GM12875 (cell line): ENCODE data around the gene GSKIP.
"Not testable (repeated sequence)": the region's sequence is repeated elsewhere in the genome, so short reads cannot be mapped to it uniquely, and the experiment has no call there.

Source experiments
- H3K4me3 ChIP-seq: one replicate; pipeline ENCODE4 v1.5.1; 2011; ENCODE audit warnings: low read depth, low read length, control low read depth
- TF ChIP-seq, protein P1 (sequence below): IDR thresholded peaks from 2 replicates; pipeline ENCODE4 v1.5.1; 2011; ENCODE audit warnings: low read depth, mild to moderate bottlenecking, control low read depth, inconsistent platforms, low read length, moderate library complexity, borderline replicate concordance; ENCODE audit not compliant: insufficient read depth

The GSKIP gene

DNA sequence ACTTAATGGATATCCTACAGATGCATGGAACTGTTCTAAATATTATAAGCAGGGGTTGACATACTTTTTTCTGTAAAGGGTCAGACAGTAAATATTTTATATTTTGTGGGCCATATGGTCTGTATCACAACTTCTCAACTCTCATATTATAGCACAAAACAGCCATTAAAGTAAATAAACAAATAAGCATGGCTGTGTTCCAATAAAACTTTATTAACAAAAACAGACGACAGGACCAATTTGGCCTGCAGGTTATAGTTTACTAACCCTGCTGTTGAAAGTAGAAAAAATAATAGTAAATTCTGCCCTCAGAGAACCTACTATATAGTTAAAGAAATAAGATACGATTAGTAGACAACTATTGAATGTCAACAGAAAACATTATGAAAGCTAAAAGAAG, 17.7 kb upstream of the GSKIP start:
- H3K4me3 ChIP-seq, result no peak overlapping the region
- TF ChIP-seq, protein P1, sequence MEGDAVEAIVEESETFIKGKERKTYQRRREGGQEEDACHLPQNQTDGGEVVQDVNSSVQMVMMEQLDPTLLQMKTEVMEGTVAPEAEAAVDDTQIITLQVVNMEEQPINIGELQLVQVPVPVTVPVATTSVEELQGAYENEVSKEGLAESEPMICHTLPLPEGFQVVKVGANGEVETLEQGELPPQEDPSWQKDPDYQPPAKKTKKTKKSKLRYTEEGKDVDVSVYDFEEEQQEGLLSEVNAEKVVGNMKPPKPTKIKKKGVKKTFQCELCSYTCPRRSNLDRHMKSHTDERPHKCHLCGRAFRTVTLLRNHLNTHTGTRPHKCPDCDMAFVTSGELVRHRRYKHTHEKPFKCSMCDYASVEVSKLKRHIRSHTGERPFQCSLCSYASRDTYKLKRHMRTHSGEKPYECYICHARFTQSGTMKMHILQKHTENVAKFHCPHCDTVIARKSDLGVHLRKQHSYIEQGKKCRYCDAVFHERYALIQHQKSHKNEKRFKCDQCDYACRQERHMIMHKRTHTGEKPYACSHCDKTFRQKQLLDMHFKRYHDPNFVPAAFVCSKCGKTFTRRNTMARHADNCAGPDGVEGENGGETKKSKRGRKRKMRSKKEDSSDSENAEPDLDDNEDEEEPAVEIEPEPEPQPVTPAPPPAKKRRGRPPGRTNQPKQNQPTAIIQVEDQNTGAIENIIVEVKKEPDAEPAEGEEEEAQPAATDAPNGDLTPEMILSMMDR, result no peak

DNA sequence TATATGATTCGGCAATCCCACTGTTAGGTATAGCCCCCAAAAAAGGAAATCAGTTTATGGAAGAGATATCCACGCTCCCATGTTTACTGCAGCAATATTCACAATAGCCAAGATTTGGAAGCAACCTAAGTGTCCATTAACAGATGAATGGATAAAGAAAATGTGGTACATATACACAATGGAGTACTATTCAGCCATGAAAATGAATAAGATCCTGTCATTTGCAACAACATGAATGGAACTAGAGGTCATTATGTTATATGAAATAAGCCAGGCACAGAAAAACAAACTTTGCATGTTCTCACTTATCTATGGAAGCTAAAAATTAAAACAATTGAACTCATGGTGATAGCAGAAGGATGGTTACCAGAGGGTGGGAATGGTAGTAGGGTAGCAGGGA, 15.4 kb upstream of the GSKIP start:
- not testable (repeated sequence) for H3K4me3 ChIP-seq

DNA sequence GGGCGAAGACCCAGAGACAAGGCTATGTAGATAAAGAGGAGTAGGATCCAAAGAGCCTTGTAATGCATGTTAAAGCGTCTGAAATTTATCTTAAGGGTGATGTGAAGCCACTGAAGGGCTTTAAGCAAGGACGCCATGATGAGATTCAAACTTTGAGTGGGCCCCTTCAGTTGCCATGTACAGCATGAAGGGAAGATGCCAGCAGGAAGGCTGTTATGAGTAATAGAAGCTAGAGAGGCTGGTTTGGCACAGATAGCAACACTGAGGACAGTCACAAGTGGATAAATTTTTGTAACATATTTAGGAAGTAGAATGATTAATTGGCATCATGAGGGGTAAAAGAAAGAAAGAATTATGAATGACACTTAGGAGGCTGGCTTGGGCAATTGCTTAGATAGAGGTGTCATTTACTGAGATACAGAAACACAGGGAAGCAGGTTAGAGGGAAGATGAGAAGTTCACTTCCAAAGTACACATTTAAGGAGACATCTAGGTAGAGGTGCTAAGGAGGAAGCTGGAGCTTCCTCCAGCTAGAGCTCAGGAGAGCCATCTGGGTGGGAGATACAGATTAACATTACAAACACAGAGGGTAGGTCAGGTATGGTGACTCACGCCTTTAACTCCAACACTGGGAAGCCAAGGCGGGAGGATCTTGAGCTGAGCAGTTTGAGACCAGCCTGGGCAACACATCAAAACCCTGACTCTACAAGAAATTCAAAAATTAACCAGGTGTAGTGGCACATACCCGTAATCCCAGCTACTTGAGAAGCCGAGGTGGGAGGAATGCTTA, 13.8 kb upstream of the GSKIP start:
- H3K4me3 ChIP-seq, result no peak overlapping the region
- TF ChIP-seq, protein P1, result no peak

DNA sequence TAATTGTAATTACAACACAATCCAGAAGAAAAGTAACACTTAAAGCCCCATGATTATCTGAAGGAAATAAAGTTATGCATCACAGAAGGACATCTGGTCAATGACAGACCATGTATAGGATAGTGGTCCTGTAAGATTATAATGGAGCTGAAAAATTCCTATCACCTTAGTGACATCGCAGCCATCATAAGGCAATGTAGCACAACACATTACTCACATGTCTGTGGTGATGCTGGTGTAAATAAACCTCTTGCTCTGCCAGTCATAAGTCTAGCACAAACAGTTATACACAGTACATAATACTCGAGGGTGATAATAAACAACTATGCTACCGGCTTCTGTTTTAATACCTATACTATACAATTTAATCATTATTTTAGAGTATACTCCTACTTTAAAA, 11.3 kb upstream of the GSKIP start:
- TF ChIP-seq, protein P1, result no peak
- H3K4me3 ChIP-seq, result no peak overlapping the region

DNA sequence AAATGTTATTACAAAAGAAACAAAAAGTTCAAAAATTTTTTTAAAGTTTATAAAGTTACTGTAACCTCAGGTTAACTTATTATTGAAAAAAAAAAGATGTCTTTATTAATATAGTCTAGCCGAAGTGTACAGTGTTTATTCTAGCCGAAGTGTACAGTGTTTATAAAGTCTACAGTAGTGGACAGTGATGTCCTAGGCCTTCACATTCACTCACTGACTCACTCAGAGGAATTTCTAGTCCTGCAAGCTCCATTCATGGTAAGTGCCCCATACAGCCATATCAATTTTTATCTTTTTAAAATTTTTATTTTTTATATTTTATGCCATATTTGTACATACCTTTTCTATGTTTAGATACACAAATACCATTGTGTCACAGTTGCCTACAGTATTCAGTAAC, 10.6 kb upstream of the GSKIP start:
- no peak overlapping the region for H3K4me3 ChIP-seq
- TF ChIP-seq, protein P1, result no peak

DNA sequence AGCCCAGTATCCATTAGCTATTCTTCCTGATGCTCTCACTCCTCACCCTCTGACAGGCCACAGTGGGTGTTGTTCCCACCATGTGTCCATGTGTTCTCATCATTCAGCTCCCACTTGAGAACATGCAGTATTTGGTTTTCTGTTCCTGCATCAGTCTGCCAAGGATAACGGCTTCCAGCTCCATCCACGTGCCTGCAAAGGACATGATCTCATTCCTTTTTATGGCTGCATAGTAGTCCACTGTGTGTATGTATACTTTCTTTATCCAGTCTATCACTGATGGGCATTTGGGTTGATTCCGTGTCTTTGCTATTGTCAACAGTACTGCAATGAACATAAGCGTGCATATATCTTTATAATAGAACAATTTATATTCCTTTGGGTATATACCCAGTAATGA, 9.1 kb upstream of the GSKIP start:
- TF ChIP-seq, protein P1, result no peak
- no peak overlapping the region for H3K4me3 ChIP-seq

DNA sequence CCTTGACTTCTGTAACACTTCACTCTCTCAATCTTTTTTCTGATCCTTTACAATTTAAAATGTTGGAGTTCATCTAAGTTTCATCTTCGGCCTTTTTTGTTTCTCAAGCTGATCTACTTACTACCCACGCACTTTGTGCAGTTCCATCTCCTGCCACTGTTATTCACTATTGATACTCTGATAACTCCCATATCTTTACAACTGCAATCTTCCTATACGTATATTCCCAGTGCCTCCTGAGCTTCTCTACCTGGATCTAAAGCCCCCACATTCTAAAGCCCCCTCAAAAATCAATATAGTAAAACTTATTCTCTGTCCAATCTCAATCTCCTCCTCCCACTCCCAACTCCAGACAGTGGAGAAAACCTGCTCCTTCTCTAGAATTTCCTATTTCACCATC, 6.1 kb upstream of the GSKIP start:
- TF ChIP-seq, protein P1, result no peak

More for the DNA sequence above, 6.1 kb upstream of the GSKIP start:
- no peak overlapping the region for H3K4me3 ChIP-seq
